PC-3 (cell line): ENCODE measurements around the gene SH3RF3. TPM values are rescaled to one million over a fixed set of nuclear protein-coding genes. Genes with fewer than 3 reads are reported as not detected.

Experiments
- ATAC-seq: fragments of 200-7000 bp; cut with Tn5 transposase; 2 replicates; pipeline ENCODE4 v1.9.1; 2020; ENCODE audit warnings: mild to moderate bottlenecking, moderate library complexity
- BruUV-seq: library from RNA; stranded (reverse); fragments of 400-500 nt; replicated peaks from 2 replicates; lab custom pipeline; 2021; lab: Mats Ljungman, UMichigan
- CTCF ChIA-PET: fragments of 300-600 bp; sonication (Branson Sonifier 250); formaldehyde crosslinking; loops from one replicate; lab custom pipeline; 2022; ENCODE audit warnings: antibody characterized with exemption; lab: Charles Lee
- POLR2A ChIA-PET: fragments of 300-600 bp; sonication (Branson Sonifier 250); formaldehyde crosslinking; loops from one replicate; lab custom pipeline; 2022; ENCODE audit warnings: antibody characterized with exemption; ENCODE audit not compliant: unreplicated experiment; lab: Charles Lee
- DNase-seq: peaks from one replicate; pipeline ENCODE4 v3.0.0-alpha.2; 2015
- H2AFZ ChIP-seq: fragments of 300-600 bp; sonication (generic); 2 replicates; pipeline ENCODE4 v1.6.0; 2016; ENCODE audit warnings: antibody characterized with exemption, low read length
- H3F3A ChIP-seq: fragments of 300-600 bp; sonication (generic); one replicate; pipeline ENCODE4 v1.6.0; 2017; ENCODE audit warnings: antibody characterized with exemption, low read length, control low read depth, mild to moderate bottlenecking; ENCODE audit not compliant: unreplicated experiment
- H3K27ac ChIP-seq: fragments of 300-600 bp; sonication (generic); 2 replicates; pipeline ENCODE4 v1.5.1; 2016; ENCODE audit warnings: mild to moderate bottlenecking, low read length
- H3K27me3 ChIP-seq: fragments of 300-600 bp; sonication (generic); 2 replicates; pipeline ENCODE4 v1.6.1; 2016; ENCODE audit warnings: low read length, mixed read lengths
- H3K36me3 ChIP-seq: fragments of 300-600 bp; sonication (generic); 2 replicates; pipeline ENCODE4 v1.6.1; 2016; ENCODE audit warnings: low read depth, mixed run types, low read length, mixed read lengths
- H3K4me1 ChIP-seq: fragments of 300-600 bp; sonication (generic); 2 replicates; pipeline ENCODE4 v1.5.1; 2016; ENCODE audit warnings: low read length; ENCODE audit not compliant: insufficient read depth
- H3K4me2 ChIP-seq: fragments of 300-600 bp; sonication (generic); 2 replicates; pipeline ENCODE4 v1.6.0; 2016; ENCODE audit warnings: low read length
- H3K4me3 ChIP-seq: fragments of 300-600 bp; sonication (generic); 2 replicates; pipeline ENCODE4 v1.5.1; 2016; ENCODE audit warnings: mild to moderate bottlenecking, low read length, mixed read lengths
- H3K79me2 ChIP-seq: fragments of 300-600 bp; sonication (generic); 2 replicates; pipeline ENCODE4 v1.6.1; 2017; ENCODE audit warnings: low read length, mixed read lengths
- H3K9ac ChIP-seq: fragments of 300-600 bp; sonication (generic); 2 replicates; pipeline ENCODE4 v1.6.0; 2016; ENCODE audit warnings: mild to moderate bottlenecking, low read length
- H3K9me2 ChIP-seq: fragments of 300-600 bp; sonication (generic); replicated peaks from 2 replicates; pipeline ENCODE4 v1.6.1; 2016; ENCODE audit warnings: mixed run types, low read length, mixed read lengths
- H3K9me3 ChIP-seq: fragments of 300-600 bp; sonication (generic); 2 replicates; pipeline ENCODE4 v1.6.1; 2016; ENCODE audit warnings: low read length, mixed read lengths
- H4K20me1 ChIP-seq: fragments of 300-600 bp; sonication (generic); 2 replicates; pipeline ENCODE4 v1.6.1; 2016; ENCODE audit warnings: low read length, mixed read lengths
- CTCF ChIP-seq: fragments of 300-600 bp; sonication (generic); conservative IDR thresholded peaks from 2 replicates; pipeline ENCODE4 v1.5.1; 2017; ENCODE audit warnings: antibody characterized with exemption, low read depth, mild to moderate bottlenecking, low read length
- EZH2 ChIP-seq: fragments of 300-600 bp; sonication (generic); IDR thresholded peaks from one replicate; pipeline ENCODE4 v1.6.1; 2017; ENCODE audit warnings: antibody characterized with exemption, mild to moderate bottlenecking, low read length; ENCODE audit not compliant: unreplicated experiment
- EZH2phosphoT487 ChIP-seq: fragments of 300-600 bp; sonication (generic); IDR thresholded peaks from 2 replicates; pipeline ENCODE4 v1.6.1; 2018; ENCODE audit warnings: mild to moderate bottlenecking, antibody characterized with exemption, low read length, borderline replicate concordance
- intact Hi-C: fragments of 100-400 bp; cut with micrococcal nuclease; formaldehyde crosslinking; loops from 2 replicates; pipeline ENCODE4 v1.9.0; 2023
- total RNA-seq: library from RNA; depleted of rRNA; stranded (reverse); fragments of >200 nt; gene quantifications from 2 replicates; pipeline ENCODE4 v1.2.3, GENCODE V29; 2014

SH3RF3 gene
- total RNA-seq, 1 experiment from 2014 or later, result 11.7 TPM

DNA sequence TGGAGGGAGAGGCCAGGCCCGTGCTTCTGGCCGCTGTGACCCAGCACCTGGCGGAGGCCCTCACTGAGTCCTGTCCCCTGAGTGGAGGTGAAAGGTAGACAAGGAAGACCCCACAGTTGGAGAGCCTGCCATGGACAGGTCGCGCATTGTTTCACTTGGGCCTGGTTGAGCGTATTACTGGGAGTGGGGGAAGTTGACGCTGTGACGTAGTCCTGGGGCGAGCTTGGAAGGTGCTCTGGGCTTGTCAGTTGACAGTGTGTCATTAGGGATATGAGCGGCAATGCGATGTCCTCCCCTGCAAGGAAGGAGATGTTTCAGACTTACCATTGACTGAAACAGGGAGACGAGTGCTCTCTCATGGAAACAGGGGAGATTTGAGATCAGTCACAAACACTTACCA lies 127.1 kb downstream of the SH3RF3 start:
- POLR2A ChIA-PET, result no interaction called here
- Histone ChIP-seq H3K36me3 (no peaks in the 10 kb centered on the region), H3K79me2 (peaks cover 33% of the 10 kb centered on the region), H3K9me3 (no peaks in the 10 kb centered on the region), H3K9ac (no peak overlapping the region), H2AFZ (no peak overlapping the region), H3K27ac (no peak overlapping the region), H3K27me3 (no peaks in the 10 kb centered on the region), H3K4me1 (no peaks in the 10 kb centered on the region), H3K9me2 (no peaks in the 10 kb centered on the region), H4K20me1 (peaks cover 2% of the 10 kb centered on the region; the same call in 1 of the 2 replicates), H3F3A (no peaks in the 10 kb centered on the region), H3K4me2 (no peak overlapping the region), H3K4me3 (no peak overlapping the region)
- ATAC-seq (no peak), DNase-seq (no peak)
- CTCF ChIA-PET, result no interaction called here
- intact Hi-C loops, result no loop called here
- BruUV-seq, result no TSS peak
- TF ChIP-seq CTCF (no peak), EZH2phosphoT487 (no peak), EZH2 (no peak)

DNA sequence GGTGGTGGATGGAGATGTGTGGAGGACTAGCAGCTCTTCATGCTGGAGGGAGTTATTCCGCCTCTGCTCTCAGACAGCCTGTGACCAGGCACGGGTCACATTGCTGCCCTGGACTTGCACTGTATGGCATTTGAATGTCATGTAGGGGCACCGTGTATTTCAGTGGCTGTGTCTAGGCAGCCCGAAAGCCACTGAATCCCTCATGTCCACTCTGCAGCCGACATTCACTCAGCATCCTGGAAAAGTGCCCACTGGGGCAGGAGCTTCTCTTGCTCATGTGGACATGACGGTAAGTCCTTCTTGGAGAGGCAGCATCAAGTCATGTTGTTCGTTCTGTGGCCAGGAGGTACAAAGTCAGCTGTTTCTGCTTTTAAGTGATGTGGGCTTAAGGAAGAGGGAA lies 127.9 kb downstream of the SH3RF3 start:
- Histone ChIP-seq H3K9ac (no peak overlapping the region), H3K27ac (no peak overlapping the region), H3K4me2 (no peak overlapping the region), H2AFZ (no peak overlapping the region), H3K9me2 (no peaks in the 10 kb centered on the region), H3F3A (no peaks in the 10 kb centered on the region), H3K36me3 (no peaks in the 10 kb centered on the region), H3K4me3 (no peak overlapping the region), H3K9me3 (no peaks in the 10 kb centered on the region), H3K79me2 (peaks cover 41% of the 10 kb centered on the region), H4K20me1 (peaks cover 5% of the 10 kb centered on the region; the same call in 1 of the 2 replicates), H3K4me1 (no peaks in the 10 kb centered on the region; the same call in 1 of the 2 replicates), H3K27me3 (no peaks in the 10 kb centered on the region)
- intact Hi-C loops, result no loop called here
- BruUV-seq, result no TSS peak
- DNase-seq (no peak), ATAC-seq (no peak)
- CTCF ChIA-PET, result no interaction called here
- no peak for TF ChIP-seq EZH2phosphoT487
- no peak for TF ChIP-seq CTCF
- no peak for TF ChIP-seq EZH2
- POLR2A ChIA-PET, result no interaction called here

DNA sequence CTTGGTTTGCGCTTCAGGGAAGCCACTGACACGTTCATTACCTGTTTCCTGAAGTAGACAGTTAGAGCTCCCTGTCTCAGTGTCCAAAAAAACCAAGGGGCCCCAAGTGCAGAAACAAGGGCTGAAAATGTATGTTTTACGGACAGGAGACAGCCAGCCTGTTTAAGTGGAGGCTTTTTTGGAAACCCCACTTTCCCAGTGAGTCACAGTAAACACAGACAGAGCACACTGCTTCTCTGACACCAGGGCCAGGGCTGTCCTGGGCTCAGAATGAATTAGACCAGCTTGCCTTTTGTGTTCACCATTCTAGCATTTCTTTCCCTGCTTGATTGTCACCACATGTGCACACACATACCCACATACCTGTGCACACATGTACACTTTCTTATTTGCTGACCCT lies 128.6 kb downstream of the SH3RF3 start:
- Histone ChIP-seq H3K36me3 (no peaks in the 10 kb centered on the region), H3K4me3 (no peak overlapping the region), H3K4me1 (no peaks in the 10 kb centered on the region; the same call in 1 of the 2 replicates), H4K20me1 (peaks cover 5% of the 10 kb centered on the region; the same call in 1 of the 2 replicates), H3K4me2 (no peak overlapping the region), H2AFZ (no peak overlapping the region), H3K27me3 (no peaks in the 10 kb centered on the region), H3F3A (no peaks in the 10 kb centered on the region), H3K9ac (no peak overlapping the region), H3K27ac (no peak overlapping the region), H3K9me2 (no peaks in the 10 kb centered on the region), H3K9me3 (no peaks in the 10 kb centered on the region), H3K79me2 (peaks cover 41% of the 10 kb centered on the region)
- BruUV-seq, result no TSS peak
- CTCF ChIA-PET, result interaction anchor here (0.8 kb wide), 1 partner anchor 56 kb away, joined by 3 read pairs; no protein-coding TSS in a partner anchor
- POLR2A ChIA-PET, result no interaction called here
- ATAC-seq (peak; percentile 33; the same call in 1 of the 2 replicates), DNase-seq (no peak)
- TF ChIP-seq EZH2 (no peak), CTCF (no peak), EZH2phosphoT487 (no peak)
- intact Hi-C loops, result no loop called here
